GM06990 (cell line): ENCODE data around the gene DAPL1.

ENCODE experiments used
- DNase-seq: peaks from one replicate; pipeline ENCODE4 v3.0.0-alpha.2; 2011; ENCODE audit not compliant: insufficient read length; ENCODE audit errors: extremely low read depth
- H3K27me3 ChIP-seq: replicated peaks from 2 replicates; pipeline ENCODE4 v1.6.0; 2011; ENCODE audit warnings: low read length; ENCODE audit not compliant: control insufficient read depth, insufficient read depth
- H3K36me3 ChIP-seq: 2 replicates; pipeline ENCODE4 v1.5.1; 2011; ENCODE audit warnings: low read length; ENCODE audit not compliant: control insufficient read depth, insufficient read depth
- H3K4me3 ChIP-seq: replicated peaks from 2 replicates; pipeline ENCODE4 v1.5.1; 2011; ENCODE audit warnings: low read depth, mild to moderate bottlenecking, control low read depth, low read length
- CTCF ChIP-seq: IDR thresholded peaks from 2 replicates; pipeline ENCODE4 v1.5.1; 2011; ENCODE audit warnings: low read length, control low read depth, mild to moderate bottlenecking, inconsistent platforms; ENCODE audit not compliant: insufficient read depth, poor library complexity, severe bottlenecking

DAPL1 gene

GRCh38 chr2:158773121-158773520 lies 22.0 kb upstream of the DAPL1 start:
- no peak for TF ChIP-seq CTCF
- DNase-seq, result no peak
- Histone ChIP-seq H3K36me3 (no peaks in the 10 kb centered on the region), H3K27me3 (peaks cover 1% of the 10 kb centered on the region; the same call in 1 of the 2 replicates), H3K4me3 (no peak overlapping the region)

GRCh38 chr2:158774681-158775080 lies 20.4 kb upstream of the DAPL1 start:
- TF ChIP-seq CTCF, result no peak
- H3K4me3 ChIP-seq, result no peak overlapping the region
- DNase-seq, result no peak

GRCh38 chr2:158775273-158776027 lies 19.7 kb upstream of the DAPL1 start:
- no peaks in the 10 kb centered on the region for H3K36me3 ChIP-seq
- H3K27me3 ChIP-seq, result peaks cover 1% of the 10 kb centered on the region; the same call in 1 of the 2 replicates
- no peak for TF ChIP-seq CTCF
- no peak overlapping the region for H3K4me3 ChIP-seq
- no peak for DNase-seq

More at GRCh38 chr2:158774681-158775080, 20.4 kb upstream of the DAPL1 start:
- H3K27me3 ChIP-seq, result peaks cover 1% of the 10 kb centered on the region; the same call in 1 of the 2 replicates
- no peaks in the 10 kb centered on the region for H3K36me3 ChIP-seq

- DNase-seq, result no peak
- Histone ChIP-seq H3K36me3 (no peaks in the 10 kb centered on the region), H3K27me3 (no peaks in the 10 kb centered on the region; the same call in 1 of the 2 replicates), H3K4me3 (no peak overlapping the region)
- no peak for TF ChIP-seq CTCF
Observed at GRCh38 chr2:158776231-158776630, 18.9 kb upstream of the DAPL1 start.

GRCh38 chr2:158777077-158777476 lies 18.0 kb upstream of the DAPL1 start:
- H3K27me3 ChIP-seq, result no peaks in the 10 kb centered on the region
- H3K36me3 ChIP-seq, result no peaks in the 10 kb centered on the region
- no peak for DNase-seq
- no peak overlapping the region for H3K4me3 ChIP-seq
- TF ChIP-seq CTCF, result no peak

GRCh38 chr2:158778243-158778642 lies 16.9 kb upstream of the DAPL1 start:
- H3K4me3 ChIP-seq, result no peak overlapping the region
- DNase-seq, result no peak
- H3K27me3 ChIP-seq, result no peaks in the 10 kb centered on the region
- H3K36me3 ChIP-seq, result no peaks in the 10 kb centered on the region
- no peak for TF ChIP-seq CTCF
